SK-N-SH (cell line): ENCODE results near the gene R3HCC1L. TPM values are rescaled to one million over a fixed set of nuclear protein-coding genes. Genes with fewer than 3 reads are reported as not detected.

ENCODE experiments used
- CTCF ChIA-PET: fragments of 300-600, 350-600 bp; formaldehyde crosslinking; extraction: SDS; loops from one replicate; lab custom pipeline; 2021; lab: Yijun Ruan, JAX
- POLR2A ChIA-PET: fragments of 350-600 bp; sonication (Branson Sonifier 250); formaldehyde crosslinking; extraction: SDS; loops from one replicate; lab custom pipeline; 2020; ENCODE audit warnings: antibody characterized with exemption, inconsistent platforms; lab: Yijun Ruan, JAX
- DNase-seq: peaks from one replicate; pipeline ENCODE4 v3.0.0; 2012
- H2AFZ ChIP-seq: fragments of 200-600 bp; sonication (generic); 2 replicates; pipeline ENCODE4 v1.8.1; 2016; ENCODE audit warnings: antibody characterized with exemption, mild to moderate bottlenecking, low read depth
- H3F3A ChIP-seq: fragments of 200-600 bp; sonication (generic); replicated peaks from 2 replicates; pipeline ENCODE3; 2016; ENCODE audit warnings: antibody characterized with exemption, mild to moderate bottlenecking; ENCODE audit not compliant: insufficient read depth
- H3K27ac ChIP-seq, 2 experiments: fragments of 200-500 bp in 1 of 2; fragments of 200-600 bp in 1 of 2; sonication (Bioruptor generic) in 1 of 2; sonication (generic), shearing (Covaris generic) in 1 of 2; 2 replicates each; pipeline versions ENCODE4 v1.5.1 to v1.6.1; 2014 to 2016; ENCODE audit warnings: low read depth in 2 of 2, inconsistent platforms in 1 of 2, low read length in 1 of 2, mild to moderate bottlenecking in 1 of 2, mixed read lengths in 1 of 2
- H3K27me3 ChIP-seq: fragments of 200-600 bp; sonication (generic), shearing (Covaris generic); 2 replicates; pipeline ENCODE4 v1.6.1; 2016; ENCODE audit warnings: mixed run types; ENCODE audit not compliant: insufficient read depth
- H3K36me3 ChIP-seq, 2 experiments: fragments of 200-500 bp in 1 of 2; fragments of 200-600 bp in 1 of 2; sonication (Bioruptor generic) in 1 of 2; sonication (generic) in 1 of 2; replicated peaks in 1 of 2; 2 replicates each; pipeline versions ENCODE3 to v1.5.1; 2014 to 2016; ENCODE audit warnings: low read length in 1 of 2, mild to moderate bottlenecking in 1 of 2; ENCODE audit not compliant: insufficient read depth in 2 of 2, control insufficient read depth in 1 of 2
- H3K4me1 ChIP-seq, 2 experiments: fragments of 200-500 bp in 1 of 2; fragments of 200-600 bp in 1 of 2; sonication (Bioruptor generic) in 1 of 2; sonication (generic), shearing (Covaris generic) in 1 of 2; 2 replicates each; pipeline versions ENCODE4 v1.5.1 to v1.6.1; 2014 to 2016; ENCODE audit warnings: low read depth in 1 of 2, low read length in 1 of 2, mixed run types in 1 of 2; ENCODE audit not compliant: insufficient read depth in 2 of 2, control insufficient read depth in 1 of 2
- H3K4me2 ChIP-seq: fragments of 200-600 bp; sonication (generic), shearing (Covaris generic); 2 replicates; pipeline ENCODE4 v1.6.1; 2017; ENCODE audit warnings: mixed run types
- H3K4me3 ChIP-seq, 2 experiments: fragments of 200-500 bp in 1 of 2; fragments of 200-600 bp in 1 of 2; sonication (Bioruptor generic) in 1 of 2; sonication (generic), shearing (Covaris generic) in 1 of 2; 2 replicates each; pipeline versions ENCODE4 v1.5.1 to v1.8.1; 2014 to 2016; ENCODE audit warnings: low read depth in 2 of 2, inconsistent platforms in 1 of 2, low read length in 1 of 2, mild to moderate bottlenecking in 1 of 2, mixed read lengths in 1 of 2, moderate library complexity in 1 of 2
- H3K79me2 ChIP-seq: fragments of 200-600 bp; sonication (generic); 2 replicates; pipeline ENCODE4 v1.8.1; 2017; ENCODE audit warnings: mild to moderate bottlenecking; ENCODE audit not compliant: insufficient read depth
- H3K9ac ChIP-seq: fragments of 200-600 bp; sonication (generic); 2 replicates; pipeline ENCODE4 v1.6.1; 2017; ENCODE audit warnings: mixed run types
- H3K9me2 ChIP-seq: fragments of 200-600 bp; sonication (generic); 2 replicates; pipeline ENCODE4 v1.6.1; 2017; ENCODE audit warnings: mixed run types
- H3K9me3 ChIP-seq: fragments of 200-600 bp; sonication (generic); 2 replicates; pipeline ENCODE4 v1.6.1; 2017; ENCODE audit warnings: mixed run types, mild to moderate bottlenecking, moderate library complexity
- H4K20me1 ChIP-seq: fragments of 200-600 bp; sonication (generic); 2 replicates; pipeline ENCODE4 v1.6.1; 2017; ENCODE audit warnings: mild to moderate bottlenecking, mixed run types; ENCODE audit not compliant: insufficient read depth
- EP300 ChIP-seq, 2 experiments: IDR thresholded peaks; 2 replicates each; pipeline versions ENCODE4 v1.4.0 to v1.6.1; 2012; ENCODE audit warnings: borderline replicate concordance in 1 of 2, low read depth in 1 of 2, low read length in 1 of 2
- FOSL2 ChIP-seq: IDR thresholded peaks from 2 replicates; pipeline ENCODE4 v1.4.0; 2012; ENCODE audit warnings: low read depth, mild to moderate bottlenecking, moderate library complexity, borderline replicate concordance
- FOXM1 ChIP-seq: IDR thresholded peaks from 2 replicates; pipeline ENCODE4 v1.4.0; 2012; ENCODE audit warnings: low read depth, mild to moderate bottlenecking
- GABPA ChIP-seq: IDR thresholded peaks from 2 replicates; pipeline ENCODE4 v1.4.0; 2012; ENCODE audit warnings: low read depth, mild to moderate bottlenecking
- GATA2 ChIP-seq: sonication (generic); formaldehyde crosslinking; IDR thresholded peaks from 2 replicates; pipeline ENCODE4 v1.5.0; 2020; ENCODE audit warnings: mild to moderate bottlenecking, missing genetic modification reagents
- JUND ChIP-seq: IDR thresholded peaks from 2 replicates; pipeline ENCODE4 v1.4.0; 2012
- MXI1 ChIP-seq: IDR thresholded peaks from 2 replicates; pipeline ENCODE4 v1.6.1; 2012; ENCODE audit warnings: mild to moderate bottlenecking, low read depth, low read length, improper control_type of control experiment
- NRF1 ChIP-seq: IDR thresholded peaks from 2 replicates; pipeline ENCODE4 v1.6.1; 2012; ENCODE audit warnings: low read depth, mild to moderate bottlenecking, low read length
- RCOR1 ChIP-seq: fragments of 150-350 bp; IDR thresholded peaks from 2 replicates; pipeline ENCODE4 v1.6.1; 2017; ENCODE audit warnings: antibody characterized with exemption, low read length
- RFX5 ChIP-seq: IDR thresholded peaks from 2 replicates; pipeline ENCODE4 v1.6.1; 2012; ENCODE audit warnings: mild to moderate bottlenecking, improper control_type of control experiment, low read length
- SIN3A ChIP-seq: IDR thresholded peaks from 2 replicates; pipeline ENCODE4 v1.6.1; 2012; ENCODE audit warnings: low read depth, mild to moderate bottlenecking, low read length, moderate library complexity, borderline replicate concordance
- TCF12 ChIP-seq: IDR thresholded peaks from 2 replicates; pipeline ENCODE4 v1.4.0; 2012
- TEAD4 ChIP-seq: IDR thresholded peaks from 2 replicates; pipeline ENCODE4 v1.4.0; 2012; ENCODE audit warnings: mild to moderate bottlenecking, borderline replicate concordance; ENCODE audit not compliant: insufficient read depth
- YY1 ChIP-seq: IDR thresholded peaks from 2 replicates; pipeline ENCODE4 v1.4.0; 2012; ENCODE audit warnings: low read depth, mild to moderate bottlenecking
- WGBS: methylation state at CpG from one replicate; pipeline ENCODE4 v1.1.6; 2017; ENCODE audit warnings: low lambda C conversion rate; 5-methylcytosine and 5-hydroxymethylcytosine counted together
- polyA plus RNA-seq, 3 experiments: library from polyadenylated mRNA; depleted of rRNA; stranded (reverse); fragments of >200 nt; gene quantifications; 2 replicates each; pipeline ENCODE4 v1.2.3, GENCODE V29; 2012
- TF ChIP-seq, protein P1 (sequence below): IDR thresholded peaks from 2 replicates; pipeline ENCODE4 v1.4.0; 2012; ENCODE audit warnings: low read depth
- TF ChIP-seq, protein P2 (sequence below): IDR thresholded peaks from 2 replicates; pipeline ENCODE4 v1.4.0; 2012; ENCODE audit warnings: low read depth, borderline replicate concordance
- TF ChIP-seq, protein P3 (sequence below): fragments of 150-350 bp; IDR thresholded peaks from 2 replicates; pipeline ENCODE4 v1.6.1; 2016; ENCODE audit warnings: mild to moderate bottlenecking, low read depth, low read length

Gene R3HCC1L
- polyA plus RNA-seq, 1 of the 3 experiments (the other 2 are of a cell fraction) = 6.0 TPM

GRCh38 chr10:98274562-98274961, 140.1 kb downstream of the R3HCC1L start:
- Histone ChIP-seq H3F3A (no peaks in the 10 kb centered on the region), H3K27ac (no peak overlapping the region), H3K9ac (no peak overlapping the region), H3K4me3 (no peak overlapping the region), H3K9me3 (no peaks in the 10 kb centered on the region), H3K36me3 (no peaks in the 10 kb centered on the region), H4K20me1 (no peaks in the 10 kb centered on the region), H3K27me3 (no peaks in the 10 kb centered on the region), H3K9me2 (no peaks in the 10 kb centered on the region), H3K4me1 (peaks cover 3 to 9% of the 10 kb centered on the region in 2 experiments; a peak in 1 of 4 replicates), H3K4me2 (no peak overlapping the region), H2AFZ (no peak overlapping the region), H3K79me2 (no peaks in the 10 kb centered on the region)
- TF ChIP-seq RCOR1 (no peak), TCF12 (no peak), EP300 (IDR thresholded peaks at IDR 0.05; ENCODE audit: borderline replicate concordance in 1 of 2, low read depth in 1 of 2, low read length in 1 of 2) (no peak), GATA2 (no peak), FOSL2 (no peak)
- WGBS = 74% methylated on average over 3 of the region's 3 CpGs
- no peak for DNase-seq
- POLR2A ChIA-PET = no interaction called here
- CTCF ChIA-PET = no interaction called here

DNA sequence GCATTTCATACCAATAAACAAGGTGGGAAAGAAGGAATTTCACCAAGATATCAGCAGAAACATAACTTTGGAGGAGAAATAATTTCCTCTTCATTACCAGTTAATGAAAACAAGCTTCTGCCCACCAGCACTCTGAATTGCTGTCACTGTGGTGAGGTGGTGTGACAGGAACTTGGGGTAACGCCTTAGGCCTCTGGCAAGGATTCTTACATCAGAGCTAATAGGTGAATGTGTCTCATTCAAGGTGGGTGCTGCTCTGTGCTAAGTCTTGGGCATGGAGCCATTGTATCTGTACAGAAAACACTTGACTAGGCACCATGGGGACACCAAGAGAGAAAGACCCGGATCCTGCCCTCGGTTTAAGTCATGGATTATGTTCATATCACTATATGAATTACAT, 141.9 kb downstream of the R3HCC1L start:
- H3K9me3 ChIP-seq = no peaks in the 10 kb centered on the region
- no peak overlapping the region for H3K9ac ChIP-seq
- H3K79me2 ChIP-seq = no peaks in the 10 kb centered on the region
- DNase-seq = no peak
- no peaks in the 10 kb centered on the region for H3K36me3 ChIP-seq
- WGBS = 32% methylated on average over 2 of the region's 3 CpGs
- no peaks in the 10 kb centered on the region for H3K9me2 ChIP-seq
- no peak overlapping the region for H3K27ac ChIP-seq
- H3F3A ChIP-seq = no peaks in the 10 kb centered on the region
- POLR2A ChIA-PET = no interaction called here
- TF ChIP-seq FOXM1 (no peak), EP300 (IDR thresholded peaks at IDR 0.05; ENCODE audit: borderline replicate concordance in 1 of 2, low read depth in 1 of 2, low read length in 1 of 2) (no peak), YY1 (no peak), GABPA (no peak)
- TF ChIP-seq, protein P1, sequence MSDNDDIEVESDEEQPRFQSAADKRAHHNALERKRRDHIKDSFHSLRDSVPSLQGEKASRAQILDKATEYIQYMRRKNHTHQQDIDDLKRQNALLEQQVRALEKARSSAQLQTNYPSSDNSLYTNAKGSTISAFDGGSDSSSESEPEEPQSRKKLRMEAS = no peak
- H2AFZ ChIP-seq = no peak overlapping the region
- no peak overlapping the region for H3K4me2 ChIP-seq
- no peaks in the 10 kb centered on the region for H4K20me1 ChIP-seq
- no peaks in the 10 kb centered on the region for H3K4me1 ChIP-seq
- CTCF ChIA-PET = interaction anchor here (1.2 to 1.9 kb wide), 2 partner anchors 34 to 36 kb away, joined by 3 to 5 read pairs; no protein-coding TSS in a partner anchor
- no peaks in the 10 kb centered on the region for H3K27me3 ChIP-seq
- H3K4me3 ChIP-seq = no peak overlapping the region

- Histone ChIP-seq H3K36me3 (no peaks in the 10 kb centered on the region), H3K27me3 (peaks cover 5% of the 10 kb centered on the region; the same call in 1 of the 2 replicates), H3K27ac (no peak overlapping the region), H3K9me3 (no peaks in the 10 kb centered on the region), H3F3A (no peaks in the 10 kb centered on the region), H3K9ac (no peak overlapping the region), H3K9me2 (no peaks in the 10 kb centered on the region), H3K4me1 (peaks cover 0 to 8% of the 10 kb centered on the region in 2 experiments; a peak in 1 of 4 replicates), H3K4me3 (no peak overlapping the region), H2AFZ (no peak overlapping the region), H4K20me1 (no peaks in the 10 kb centered on the region), H3K79me2 (no peaks in the 10 kb centered on the region), H3K4me2 (no peak overlapping the region)
- TF ChIP-seq SIN3A = no peak
- TF ChIP-seq NRF1 = no peak
- no peak for TF ChIP-seq TEAD4
- TF ChIP-seq, protein P2, sequence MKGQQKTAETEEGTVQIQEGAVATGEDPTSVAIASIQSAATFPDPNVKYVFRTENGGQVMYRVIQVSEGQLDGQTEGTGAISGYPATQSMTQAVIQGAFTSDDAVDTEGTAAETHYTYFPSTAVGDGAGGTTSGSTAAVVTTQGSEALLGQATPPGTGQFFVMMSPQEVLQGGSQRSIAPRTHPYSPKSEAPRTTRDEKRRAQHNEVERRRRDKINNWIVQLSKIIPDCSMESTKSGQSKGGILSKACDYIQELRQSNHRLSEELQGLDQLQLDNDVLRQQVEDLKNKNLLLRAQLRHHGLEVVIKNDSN = no peak
- no peak for TF ChIP-seq RFX5
- TF ChIP-seq MXI1 = no peak
- TF ChIP-seq, protein P3, sequence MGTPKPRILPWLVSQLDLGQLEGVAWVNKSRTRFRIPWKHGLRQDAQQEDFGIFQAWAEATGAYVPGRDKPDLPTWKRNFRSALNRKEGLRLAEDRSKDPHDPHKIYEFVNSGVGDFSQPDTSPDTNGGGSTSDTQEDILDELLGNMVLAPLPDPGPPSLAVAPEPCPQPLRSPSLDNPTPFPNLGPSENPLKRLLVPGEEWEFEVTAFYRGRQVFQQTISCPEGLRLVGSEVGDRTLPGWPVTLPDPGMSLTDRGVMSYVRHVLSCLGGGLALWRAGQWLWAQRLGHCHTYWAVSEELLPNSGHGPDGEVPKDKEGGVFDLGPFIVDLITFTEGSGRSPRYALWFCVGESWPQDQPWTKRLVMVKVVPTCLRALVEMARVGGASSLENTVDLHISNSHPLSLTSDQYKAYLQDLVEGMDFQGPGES = no peak
- no peak for TF ChIP-seq JUND
- CTCF ChIA-PET = interaction anchor here (0.7 to 8.6 kb wide), 4 partner anchors 17 to 239 kb away, joined by 3 to 43 read pairs (median 6); no protein-coding TSS in a partner anchor
- 44% methylated on average over 2 of the region's 2 CpGs for WGBS
- POLR2A ChIA-PET = no interaction called here
- no peak for DNase-seq
These were observed 151.0 kb downstream of the R3HCC1L start for GRCh38 chr10:98285416-98285815.
